GM19324 (cell line): ENCODE measurements around the gene FBXO9.

Experiments used
- ATAC-seq: cut with Tn5 transposase; IDR thresholded peaks from one replicate; pipeline ENCODE4 v1.9.1; 2021; ENCODE audit warnings: mild to moderate bottlenecking, moderate library complexity; ENCODE audit not compliant: unreplicated experiment, low FRiP score

Gene FBXO9

GRCh38 chr6:53065266-53066076, at the start of gene FBXO9:
FBXO9 (plus strand) TSS chr6:53065404; CDS start chr6:53065790, 386 bp downstream.
- peak; percentile 59 for ATAC-seq

- no peak for ATAC-seq
These were observed 49.7 kb upstream of the FBXO9 start for GRCh38 chr6:53015486-53015885.

DNA sequence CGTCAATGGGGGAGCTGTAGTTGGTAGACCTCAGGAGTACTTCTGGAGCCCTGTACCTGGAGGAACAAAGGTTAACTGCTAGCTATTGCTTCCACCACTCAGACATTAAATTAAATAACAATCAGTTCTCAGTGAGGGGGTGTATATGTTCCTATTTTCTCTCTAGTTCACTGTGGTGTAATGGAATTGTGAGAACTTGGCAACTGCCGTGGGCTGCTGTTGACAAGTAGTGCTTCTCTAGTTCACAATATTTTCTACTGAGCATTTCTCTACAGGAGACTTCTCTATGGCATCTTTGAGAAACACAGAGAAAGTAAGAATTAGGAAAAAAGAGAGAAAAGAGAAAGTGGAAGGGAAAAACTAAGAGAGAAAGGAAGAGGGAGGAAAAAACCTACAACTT, 46.8 kb upstream of the FBXO9 start:
- no peak for ATAC-seq

DNA sequence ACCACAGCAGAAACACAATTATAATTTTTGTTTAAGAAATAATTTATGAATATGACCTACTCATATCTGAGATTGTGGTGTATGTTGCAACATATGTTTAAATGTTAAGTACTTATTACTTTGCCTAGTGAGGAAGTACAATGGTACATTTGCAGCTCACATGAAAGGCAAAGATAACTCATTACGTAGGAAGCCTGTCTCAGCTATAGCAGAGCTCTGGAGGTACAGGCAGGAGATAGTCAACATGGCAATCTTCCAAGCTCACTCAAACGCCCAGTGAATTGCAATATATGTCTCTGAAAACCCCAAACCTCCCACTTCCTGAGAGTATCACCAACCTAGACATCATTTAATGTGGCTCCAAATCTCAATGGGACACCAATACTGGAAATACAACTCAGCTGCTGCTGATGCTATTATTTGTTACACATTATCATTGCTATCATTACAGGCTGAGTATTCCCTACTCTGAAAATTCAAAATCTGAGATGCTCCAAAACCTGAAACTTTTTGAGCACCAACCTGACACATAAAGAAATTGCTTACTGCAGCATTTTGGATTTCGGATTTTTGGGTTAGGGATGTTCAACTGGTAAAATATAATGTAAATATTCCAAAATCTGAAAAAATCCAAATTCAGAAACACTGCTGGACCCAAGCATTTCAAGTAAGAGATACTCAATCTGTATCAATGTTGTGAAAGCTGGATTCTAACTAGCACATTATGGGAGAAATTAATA, 45.0 kb upstream of the FBXO9 start:
- ATAC-seq: no peak

- no peak for ATAC-seq
These were observed 41.9 kb upstream of the FBXO9 start for GRCh38 chr6:53023323-53023722.

GRCh38 chr6:53026526-53026925, 38.7 kb upstream of the FBXO9 start:
- ATAC-seq: no peak

DNA sequence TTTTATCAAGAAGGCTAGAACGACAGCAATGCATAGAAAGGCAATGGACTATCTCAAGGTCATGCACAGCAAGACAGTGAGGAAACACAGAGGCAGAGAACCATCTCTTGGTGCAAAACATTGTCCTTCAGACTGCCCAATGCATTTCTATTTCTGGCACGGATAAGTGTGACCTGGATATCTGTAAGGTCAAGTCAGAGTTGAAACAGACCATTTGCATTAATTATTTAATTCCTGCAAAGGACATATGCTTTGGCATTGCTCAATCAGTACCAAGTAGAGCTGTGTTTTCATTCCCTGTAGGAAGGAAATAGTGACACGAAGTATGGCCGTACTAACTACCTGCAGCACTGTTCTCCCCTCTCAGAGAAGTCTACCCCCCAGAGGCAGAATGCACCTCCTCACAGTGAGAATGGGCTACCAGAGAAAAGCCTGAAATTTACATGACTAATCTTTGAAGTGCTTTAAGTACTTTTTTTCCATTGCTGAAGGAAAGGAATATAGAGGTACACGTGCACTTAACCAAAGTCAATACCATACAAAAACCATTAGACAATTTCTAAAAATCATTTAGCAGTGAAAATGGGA, 38.0 kb upstream of the FBXO9 start:
- ATAC-seq: no peak

DNA sequence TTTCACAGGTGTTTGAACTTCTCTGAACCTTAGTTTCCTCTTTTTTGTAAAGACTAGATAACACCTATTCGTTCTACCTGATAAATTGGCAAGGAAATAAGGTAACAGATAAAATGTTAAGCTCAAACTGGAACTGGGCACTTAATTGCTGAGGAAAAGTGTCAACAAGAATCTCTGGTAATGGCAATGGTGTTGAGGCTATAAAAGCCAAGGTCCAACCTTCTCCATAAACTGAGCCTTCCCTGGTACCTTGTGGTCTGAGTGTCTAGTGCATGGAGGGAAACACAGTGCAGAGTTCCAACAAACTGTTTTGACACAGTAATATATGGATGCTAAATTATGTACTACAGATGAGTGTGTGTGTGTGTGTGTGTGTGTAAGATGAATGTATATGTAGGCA, 36.7 kb upstream of the FBXO9 start:
- no peak for ATAC-seq

- no peak for ATAC-seq
These were observed 35.9 kb upstream of the FBXO9 start for GRCh38 chr6:53029257-53029656.

GRCh38 chr6:53029761-53030160, 35.4 kb upstream of the FBXO9 start:
- no peak for ATAC-seq

DNA sequence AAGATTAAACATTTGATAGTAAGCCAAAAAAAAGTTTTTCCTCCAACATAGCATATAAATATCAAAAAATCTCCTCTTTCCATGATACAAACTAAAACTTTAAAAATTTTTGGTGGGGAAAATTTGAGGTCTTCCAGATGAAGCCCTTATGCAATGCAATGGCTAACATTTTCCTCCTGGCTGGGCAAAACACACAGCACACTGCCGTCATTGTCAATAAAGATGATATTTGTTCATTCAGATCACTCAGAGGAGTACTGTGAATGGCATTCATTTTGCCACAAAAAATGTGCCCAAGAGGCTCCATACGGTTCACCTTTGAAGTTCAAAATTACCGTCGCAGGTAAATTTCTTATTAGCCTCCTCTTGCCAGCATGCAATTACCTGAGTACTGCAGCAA, 33.9 kb upstream of the FBXO9 start:
- ATAC-seq: no peak

GRCh38 chr6:53032849-53033248, 32.4 kb upstream of the FBXO9 start:
- no peak for ATAC-seq

GRCh38 chr6:53033764-53034163, 31.4 kb upstream of the FBXO9 start:
- ATAC-seq: no peak

- ATAC-seq: no peak
These were observed 29.5 kb upstream of the FBXO9 start for GRCh38 chr6:53035549-53036213.

DNA sequence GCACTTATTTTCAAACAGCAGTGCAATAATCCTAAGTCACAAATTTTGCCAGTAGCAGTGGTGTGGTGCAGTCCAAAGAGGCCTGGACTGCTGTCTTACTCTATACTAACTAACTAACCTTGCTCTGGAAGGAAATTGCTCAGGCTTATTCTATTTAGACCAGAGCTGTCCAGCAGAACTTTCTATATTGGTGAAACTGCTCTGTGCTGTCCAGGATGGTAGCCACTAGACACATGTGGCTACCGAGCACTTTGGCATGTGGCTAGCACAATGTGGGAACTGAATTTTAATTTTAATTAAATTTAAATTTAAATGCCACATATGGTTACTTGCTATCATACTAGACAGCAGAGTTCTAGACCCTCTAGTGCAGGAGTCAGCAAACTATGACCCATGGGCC, 27.1 kb upstream of the FBXO9 start:
- no peak for ATAC-seq

- no peak for ATAC-seq
These were observed 26.6 kb upstream of the FBXO9 start for GRCh38 chr6:53038596-53038995.

DNA sequence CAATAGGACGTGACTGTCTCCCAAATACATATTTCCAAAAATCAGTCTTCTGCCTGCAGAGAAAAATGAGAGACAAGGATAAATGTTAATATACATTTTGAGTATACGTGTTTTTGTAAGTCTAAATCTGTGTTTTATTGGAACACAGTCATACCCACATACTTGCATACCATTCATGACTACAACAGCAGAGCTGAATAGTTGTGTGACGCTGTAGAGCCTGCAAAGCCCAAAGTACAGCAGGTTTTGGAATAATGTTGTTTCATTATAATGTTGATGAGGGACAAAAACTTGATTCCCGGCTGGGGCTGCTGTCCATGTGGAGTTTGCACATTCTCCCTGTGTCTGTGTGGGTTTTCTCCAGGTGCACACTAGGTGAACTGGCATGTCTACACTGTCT, 23.8 kb upstream of the FBXO9 start:
- ATAC-seq: no peak

DNA sequence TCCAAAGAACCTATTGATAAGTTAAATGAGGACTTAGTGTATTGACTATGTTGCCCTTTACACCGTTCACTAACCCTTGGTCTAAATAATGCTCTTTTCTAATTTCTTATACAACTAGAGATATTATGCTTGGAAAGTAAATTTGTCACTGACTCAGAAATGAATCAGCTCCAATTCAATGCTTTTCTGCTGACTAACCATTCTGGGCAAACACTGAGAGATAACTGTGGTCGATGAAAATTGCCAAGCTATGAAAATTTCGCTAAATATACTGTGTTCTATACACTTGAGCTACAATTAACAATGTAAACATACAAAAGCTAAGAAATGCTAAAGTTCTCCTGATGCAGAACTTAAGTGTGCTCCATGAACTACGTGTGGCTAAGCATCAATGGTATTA, 23.1 kb upstream of the FBXO9 start:
- no peak for ATAC-seq

GRCh38 chr6:53043581-53043980, 21.6 kb upstream of the FBXO9 start:
- ATAC-seq: no peak

GRCh38 chr6:53044071-53044470, 21.1 kb upstream of the FBXO9 start:
- no peak for ATAC-seq

DNA sequence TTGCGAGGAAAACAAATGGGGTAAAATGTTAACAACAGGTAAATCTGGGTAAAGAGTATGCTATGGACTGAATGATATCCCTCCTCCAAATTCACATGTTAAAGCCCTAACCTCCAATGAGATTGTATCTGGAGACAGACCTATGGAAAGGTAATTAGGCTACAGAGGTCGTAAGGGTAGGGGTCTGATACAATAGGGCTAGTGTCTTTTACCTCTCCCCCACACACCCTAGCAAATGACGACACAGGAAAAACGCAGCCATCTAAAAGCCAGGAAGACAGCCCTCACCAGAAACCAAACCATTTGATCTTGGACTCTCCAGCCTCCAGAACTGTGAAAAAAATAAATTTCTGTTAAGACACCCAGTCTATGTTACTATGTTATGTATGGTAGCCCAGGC, 20.6 kb upstream of the FBXO9 start:
- ATAC-seq: no peak
